Endometrial microvascular endothelial cells (primary cell): ENCODE measurements around the gene PDE4B. TPM values are rescaled to one million over a fixed set of nuclear protein-coding genes. Genes with fewer than 3 reads are reported as not detected.
"Not testable (repeated sequence)": the region's sequence is repeated elsewhere in the genome, so short reads cannot be mapped to it uniquely, and the experiment has no call there.

ENCODE experiments used
- in situ Hi-C: cut with HindIII; loops from 2 replicates; pipeline ENCODE4 v1.10.0; 2017; ENCODE audit warnings: low sequenced_read_pairs, low pct_unique_long_range_greater_than_20kb; ENCODE audit errors: inconsistent ontology term
- total RNA-seq: library from RNA; depleted of rRNA; stranded (reverse); fragments of >200 nt; gene quantifications from one replicate; pipeline ENCODE4 v1.2.3, GENCODE V29; 2015; ENCODE audit errors: inconsistent ontology term

PDE4B gene
- total RNA-seq, 1 donor from 2014 or later = 21.9 TPM

DNA sequence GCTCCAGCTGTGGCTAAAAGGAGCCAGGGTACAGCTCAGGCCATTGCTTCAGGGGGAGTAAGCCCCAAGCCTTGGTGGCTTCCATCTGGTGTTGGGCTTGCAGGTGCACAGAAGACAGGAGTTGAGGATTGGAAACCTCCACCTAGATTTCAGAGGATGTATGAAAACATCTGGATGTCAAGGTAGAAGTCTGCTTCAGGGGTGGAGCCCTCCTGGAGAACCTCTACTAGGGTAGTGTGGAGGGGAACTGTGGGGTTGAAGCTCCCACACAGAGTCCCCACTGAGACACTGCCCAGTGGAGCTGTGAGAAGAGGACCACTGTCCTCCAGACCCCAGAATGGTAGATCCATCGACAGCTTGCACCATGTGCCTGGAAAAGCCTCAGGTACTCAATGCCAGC lies 183.0 kb downstream of the PDE4B start:
- in situ Hi-C loops = no loop called here

DNA sequence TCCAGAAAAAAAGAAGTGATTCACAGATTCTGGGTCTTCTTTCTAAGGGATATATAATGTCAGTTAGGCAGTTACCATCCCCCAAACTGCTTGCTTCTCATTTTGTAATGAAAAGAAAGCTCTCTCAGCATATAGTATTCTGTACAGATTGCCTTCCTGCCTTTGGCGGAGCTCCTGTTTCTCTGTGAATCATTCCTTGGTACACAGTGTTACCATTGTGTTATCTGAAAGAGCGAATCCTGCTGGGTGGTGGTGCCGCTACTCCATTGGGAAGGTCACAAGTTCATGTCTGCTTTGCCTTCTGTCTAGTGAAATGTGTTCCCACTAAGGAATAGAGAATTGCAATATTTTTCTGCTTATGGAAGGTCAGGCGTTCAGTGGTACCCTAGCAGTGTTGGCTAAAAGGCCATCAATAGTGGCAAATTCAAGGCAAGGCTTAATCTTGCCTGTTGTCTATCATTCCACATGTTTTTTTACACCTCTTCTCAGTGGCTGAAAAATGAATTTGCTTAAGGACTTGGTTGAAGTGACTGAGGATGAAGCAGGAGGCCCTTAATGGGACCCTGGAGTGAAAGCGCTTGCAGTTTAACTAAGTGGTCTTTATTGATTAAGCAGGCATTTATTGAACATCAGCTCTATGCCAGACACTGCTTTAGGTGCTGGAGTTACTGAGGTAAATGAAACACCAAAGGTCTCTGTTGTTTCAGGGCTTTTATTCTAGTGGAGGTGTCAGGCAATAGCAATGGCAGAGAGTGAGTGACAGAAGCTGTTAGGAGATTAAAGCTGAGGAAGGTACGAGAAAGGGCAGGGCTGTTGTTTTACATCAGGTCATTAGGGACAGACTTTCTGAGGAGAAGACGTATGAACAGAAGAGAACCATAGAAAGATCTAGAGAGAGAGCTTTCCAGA lies 186.7 kb downstream of the PDE4B start:
- in situ Hi-C loops = no loop called here

DNA sequence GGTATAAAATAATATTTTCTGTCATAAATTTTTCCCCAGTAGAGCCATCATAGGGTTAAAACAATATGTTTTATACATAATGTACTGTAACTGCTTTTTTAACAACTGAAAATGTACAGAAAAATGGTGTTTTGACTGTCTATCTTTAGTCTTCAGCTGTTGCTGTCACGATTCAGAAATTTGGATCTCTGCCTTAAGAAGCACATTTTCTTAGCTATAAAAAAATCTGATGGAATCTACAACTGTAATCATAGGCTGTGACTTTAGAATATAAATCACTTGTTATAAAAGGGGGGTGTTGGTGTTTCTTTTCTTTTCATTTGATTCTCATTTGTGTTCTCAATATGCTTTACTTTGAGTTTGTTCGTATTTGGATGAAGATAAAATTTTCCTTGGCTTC lies 187.5 kb downstream of the PDE4B start:
- in situ Hi-C loops = no loop called here

DNA sequence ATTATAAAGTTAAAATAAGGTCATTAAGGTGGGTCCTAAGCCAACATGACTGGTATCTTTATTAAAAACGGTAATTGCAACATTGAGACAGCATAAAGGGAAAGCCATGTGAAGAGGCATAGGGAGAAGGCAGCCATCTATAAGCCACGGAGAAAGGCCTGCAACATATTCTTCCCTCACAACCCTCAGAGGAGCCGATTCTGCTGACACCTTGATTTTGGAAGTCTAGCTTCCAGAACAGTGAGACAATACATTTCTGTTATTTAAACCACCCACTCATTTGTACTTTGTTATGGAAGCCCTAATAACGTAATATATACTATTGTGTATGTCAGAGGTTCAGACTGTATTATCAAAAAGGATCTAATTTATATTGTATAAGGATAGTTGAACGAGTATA lies 190.8 kb downstream of the PDE4B start:
- in situ Hi-C loops = no loop called here

DNA sequence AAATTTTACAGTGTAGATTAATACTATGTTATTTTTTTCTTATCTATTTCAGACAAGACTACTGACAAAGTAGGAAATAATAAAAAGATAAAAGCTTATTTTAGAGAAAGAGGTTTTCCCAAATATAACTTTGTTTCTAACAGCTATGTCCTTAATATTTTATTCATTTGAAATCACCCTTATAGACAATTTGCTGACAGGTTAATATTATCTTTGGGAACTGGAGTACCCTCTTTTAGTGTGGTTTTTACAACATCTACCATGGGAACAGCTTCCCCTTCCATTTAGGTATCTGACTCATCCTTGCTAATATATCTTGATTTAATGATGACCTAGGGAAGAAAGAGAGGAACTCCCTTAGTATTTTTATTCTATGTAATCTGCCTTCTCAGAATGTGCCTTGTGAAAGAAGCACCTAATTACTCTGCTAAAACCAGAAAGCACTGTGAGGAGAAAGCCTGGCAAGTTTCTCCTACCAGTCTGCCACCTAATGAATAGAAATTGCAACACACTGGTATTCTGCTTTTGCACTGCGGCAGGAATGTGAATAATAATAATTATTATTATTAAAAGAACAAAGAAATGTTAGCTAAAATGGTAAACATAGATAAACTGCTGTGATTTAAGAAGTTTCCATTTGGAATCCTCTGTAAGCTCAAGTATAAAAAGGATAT lies 192.8 kb downstream of the PDE4B start:
- in situ Hi-C loops = no loop called here

DNA sequence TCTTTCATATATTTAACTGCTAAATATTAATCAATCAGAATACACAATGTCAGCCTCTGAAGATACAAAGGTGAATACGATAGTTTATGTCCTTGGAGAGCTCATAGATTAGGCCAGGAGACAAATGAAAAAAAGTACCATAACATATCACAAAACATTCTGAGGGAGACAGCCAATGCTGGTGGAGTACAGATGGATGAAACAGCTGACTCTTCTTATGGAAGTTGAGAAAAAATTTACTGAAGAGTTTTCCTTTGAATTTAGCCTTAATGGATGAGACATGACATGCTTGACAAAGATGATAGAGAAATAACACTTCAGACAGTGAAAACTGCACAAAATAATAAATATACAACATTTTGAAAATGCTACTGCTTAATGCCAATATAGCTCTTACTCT lies 193.5 kb downstream of the PDE4B start:
- in situ Hi-C loops = no loop called here

DNA sequence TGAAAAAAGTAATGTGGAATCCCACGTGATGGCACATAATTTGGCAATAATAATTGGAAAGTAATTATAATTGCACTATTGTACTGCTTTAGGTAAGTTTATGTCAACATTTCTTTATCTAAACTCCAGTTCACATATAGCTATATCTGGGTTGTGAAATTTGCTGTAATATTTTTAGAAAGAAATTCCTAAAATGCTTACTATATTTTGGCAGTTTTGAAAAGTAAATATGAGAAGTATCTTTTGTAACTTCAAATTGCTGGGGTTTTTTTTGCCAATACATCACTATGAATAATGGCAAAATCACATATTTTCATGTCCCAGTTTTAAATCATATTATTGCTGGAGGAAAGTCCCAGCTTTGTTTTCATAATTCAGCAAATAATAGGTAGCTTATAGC lies 197.5 kb downstream of the PDE4B start:
- in situ Hi-C loops = no loop called here

DNA sequence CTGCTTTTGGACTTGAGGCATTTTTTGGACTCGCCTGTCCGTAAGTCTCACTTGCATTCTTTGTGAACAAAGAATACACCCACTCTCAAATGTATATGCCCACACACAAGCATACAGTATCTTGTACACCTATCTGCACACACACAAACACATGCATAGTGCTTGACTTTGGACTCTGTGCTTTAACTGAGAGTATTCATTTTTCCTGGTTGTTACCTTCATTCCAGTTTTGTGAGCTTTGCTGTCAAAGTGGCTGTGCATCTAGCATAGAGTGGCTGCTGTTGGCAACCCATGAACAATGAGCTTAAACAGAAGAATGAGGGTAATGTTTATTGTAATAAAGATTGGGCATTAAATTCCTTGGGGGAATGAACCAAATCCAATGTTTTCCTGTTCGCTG lies 199.0 kb downstream of the PDE4B start:
- in situ Hi-C loops = no loop called here

DNA sequence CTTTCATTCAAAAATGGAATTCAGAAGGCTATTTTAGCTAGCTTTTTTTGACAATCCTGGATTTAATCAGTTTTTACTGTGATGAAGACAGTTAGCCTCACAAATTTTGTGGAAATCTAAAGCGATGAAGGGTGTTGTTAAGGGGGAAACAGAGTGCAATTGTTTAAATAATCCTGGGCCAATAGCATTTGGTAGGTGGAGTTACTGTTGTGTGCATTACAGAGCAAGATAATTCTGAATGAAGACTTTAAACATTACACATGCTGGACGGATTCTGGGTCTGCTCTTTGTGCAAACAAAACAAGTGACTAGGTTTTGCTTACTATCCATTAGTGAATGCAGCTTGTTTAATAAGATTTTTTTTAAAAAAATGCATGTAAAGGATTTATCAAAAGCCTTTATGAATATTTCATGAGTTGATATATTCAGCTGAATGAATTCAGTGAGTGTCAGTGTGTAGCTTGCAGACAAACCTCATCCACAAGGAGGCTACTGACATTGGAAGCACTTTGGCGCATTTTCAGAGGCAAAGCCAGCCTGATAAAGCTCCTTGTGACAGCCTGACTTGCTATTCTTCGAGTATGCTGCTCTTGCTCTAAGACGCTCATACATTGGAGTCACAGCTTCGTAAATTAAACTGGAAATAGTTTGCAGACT lies 199.6 kb downstream of the PDE4B start:
- in situ Hi-C loops = no loop called here

DNA sequence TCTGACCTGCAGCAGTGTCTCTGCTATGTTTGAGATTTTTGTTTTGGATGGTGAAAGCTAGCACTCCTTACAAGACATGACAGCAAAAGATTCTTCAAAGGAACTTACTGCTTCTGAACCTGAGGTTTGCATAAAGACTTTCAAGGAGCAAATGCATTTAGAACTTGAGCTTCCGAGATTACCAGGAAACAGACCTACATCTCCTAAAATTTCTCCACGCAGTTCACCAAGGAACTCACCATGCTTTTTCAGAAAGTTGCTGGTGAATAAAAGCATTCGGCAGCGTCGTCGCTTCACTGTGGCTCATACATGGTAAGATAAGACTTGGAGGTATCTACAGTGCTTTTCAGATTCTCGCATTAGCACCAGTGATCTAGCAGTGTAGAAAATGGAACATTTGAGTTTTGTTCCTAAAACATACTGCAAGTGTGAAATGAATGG lies 200.2 kb downstream of the PDE4B start:
- in situ Hi-C loops = no loop called here

DNA sequence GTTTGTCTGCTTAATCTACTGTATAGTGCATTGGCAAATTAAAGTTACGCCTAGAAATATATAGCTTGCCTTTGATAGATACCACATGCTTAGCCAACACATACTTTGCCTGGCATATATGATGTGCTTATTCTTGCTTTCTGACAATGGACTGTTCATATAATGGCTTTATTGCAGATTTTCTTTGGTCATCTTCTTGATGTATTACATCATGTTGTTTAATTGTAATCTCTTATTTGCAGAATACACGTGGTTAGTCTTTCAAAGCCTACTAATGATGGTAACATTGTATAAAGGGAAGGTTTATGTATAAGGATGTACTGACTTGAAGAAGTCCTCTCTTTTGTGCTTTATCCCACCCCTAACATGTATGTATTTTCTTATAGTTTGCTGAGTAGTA lies 201.5 kb downstream of the PDE4B start:
- in situ Hi-C loops = no loop called here

DNA sequence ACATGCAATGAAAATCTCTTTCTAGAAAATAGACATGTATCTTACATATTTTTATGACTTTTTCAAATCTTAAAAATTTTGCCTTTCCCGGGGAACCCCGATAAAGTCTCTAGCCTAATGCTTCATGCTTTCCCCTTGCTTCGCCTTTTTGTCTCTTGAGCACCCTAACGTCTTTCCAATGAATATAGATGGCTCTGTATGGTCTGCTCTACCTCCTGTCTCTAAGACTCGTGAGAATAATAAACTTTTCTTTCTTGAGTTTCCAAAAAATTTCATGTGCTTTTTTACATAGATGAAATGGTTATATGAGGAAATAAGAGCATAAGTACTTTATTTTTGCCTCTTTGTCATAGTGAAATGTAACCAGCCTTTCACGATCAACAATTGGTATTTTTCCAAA lies 202.6 kb downstream of the PDE4B start:
- in situ Hi-C loops = no loop called here

DNA sequence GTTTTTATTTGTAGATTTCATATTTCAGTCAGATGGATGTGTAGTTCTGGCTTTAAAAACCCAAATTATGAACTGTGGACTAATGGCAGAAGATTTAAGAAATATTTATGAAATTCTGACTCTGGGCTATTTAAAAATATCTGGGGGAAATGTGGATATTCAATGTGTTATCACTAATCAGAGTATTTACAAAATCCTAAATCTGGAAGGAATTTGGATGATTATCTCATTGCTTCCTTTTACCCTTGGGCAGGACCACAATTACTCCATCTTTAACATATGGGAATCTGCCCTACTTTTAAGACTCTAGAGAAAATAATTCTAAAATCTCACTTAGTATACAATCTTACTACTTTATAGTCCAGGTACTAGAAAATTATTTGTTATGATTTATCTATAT lies 203.2 kb downstream of the PDE4B start:
- in situ Hi-C loops = no loop called here

DNA sequence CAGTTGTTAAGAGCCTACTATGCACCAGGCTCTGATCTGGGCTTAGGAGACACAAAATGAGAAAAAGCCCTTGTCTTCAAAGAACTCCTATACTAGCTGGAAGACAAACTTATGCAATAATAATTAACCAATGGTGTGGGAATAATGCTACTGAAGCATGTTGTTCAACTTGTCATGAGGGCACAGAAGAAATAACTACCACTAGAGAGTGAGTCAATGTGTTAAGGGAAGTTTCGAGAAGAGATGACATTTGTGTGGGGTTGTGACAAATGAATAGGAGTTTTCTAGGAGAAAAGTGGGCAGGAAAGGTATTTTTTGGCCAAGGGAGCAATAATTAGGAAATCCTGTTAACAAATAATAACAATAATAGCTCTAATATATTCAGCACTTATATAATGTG lies 205.0 kb downstream of the PDE4B start:
- in situ Hi-C loops = no loop called here

DNA sequence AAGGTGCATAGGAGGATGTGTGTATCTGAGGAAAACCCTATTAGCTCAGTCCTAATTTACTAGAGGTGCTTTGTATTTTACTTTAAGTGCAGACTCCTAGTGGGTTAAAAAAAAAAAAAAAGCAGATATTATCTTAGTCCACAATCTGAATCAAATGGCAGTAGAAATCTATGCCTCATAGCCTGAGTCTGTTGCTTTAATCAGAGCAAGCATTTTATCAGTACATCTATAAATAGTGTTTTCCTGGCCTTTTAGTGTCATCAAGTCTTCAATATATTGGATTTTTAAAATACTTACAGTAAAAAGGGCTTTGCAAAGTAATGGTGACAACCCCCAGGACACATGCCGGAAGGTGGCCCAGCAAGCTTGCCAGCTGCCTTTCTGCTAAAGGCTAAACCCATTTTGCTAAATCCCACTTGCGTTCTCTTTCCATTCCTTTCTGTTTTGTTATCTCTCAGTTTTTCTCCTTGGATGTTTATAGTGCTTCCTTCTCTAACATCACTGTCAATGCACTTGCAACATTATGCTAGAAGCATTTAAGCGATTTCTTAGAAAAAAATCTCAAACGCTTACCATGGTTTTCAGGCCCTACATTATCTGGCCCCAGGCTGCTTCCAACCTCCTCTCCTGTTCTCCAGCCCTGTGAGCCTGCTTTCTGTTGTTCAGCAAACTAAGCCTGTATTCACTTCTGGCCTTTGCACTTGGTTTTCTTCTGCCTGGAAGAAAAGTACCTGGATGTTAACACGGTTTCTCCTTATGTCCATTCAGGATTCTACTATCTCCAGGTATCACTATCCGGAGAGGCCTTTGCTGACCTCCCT lies 206.3 kb downstream of the PDE4B start:
- in situ Hi-C loops = no loop called here

DNA sequence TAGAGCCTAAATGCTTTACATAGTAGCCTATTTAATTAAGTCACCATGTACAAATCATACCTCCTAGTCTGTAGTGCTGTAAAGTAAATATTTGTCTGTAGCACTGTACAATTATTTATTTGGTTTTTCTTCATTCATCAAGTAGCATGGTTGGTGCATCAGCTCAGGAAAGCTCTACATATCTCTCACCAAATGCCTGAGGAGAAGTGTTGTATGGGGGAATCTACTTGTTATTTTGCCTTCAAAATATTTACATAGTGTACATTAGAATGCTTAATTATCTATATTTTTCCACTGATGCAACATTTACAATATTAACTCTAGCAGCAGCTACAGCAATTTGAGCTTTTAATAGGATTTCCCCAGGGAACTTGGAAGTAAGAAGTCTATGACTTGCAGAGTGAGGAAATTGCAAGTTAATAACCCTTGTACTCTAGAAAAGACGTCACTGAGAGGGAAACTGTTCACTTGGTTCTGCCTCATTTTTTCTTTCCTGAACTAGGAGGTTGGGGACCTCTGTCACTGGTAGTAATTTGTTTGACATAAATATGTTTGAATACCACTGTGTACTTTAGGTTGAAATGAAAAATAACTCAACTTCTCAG lies 207.4 kb downstream of the PDE4B start:
- in situ Hi-C loops = no loop called here

DNA sequence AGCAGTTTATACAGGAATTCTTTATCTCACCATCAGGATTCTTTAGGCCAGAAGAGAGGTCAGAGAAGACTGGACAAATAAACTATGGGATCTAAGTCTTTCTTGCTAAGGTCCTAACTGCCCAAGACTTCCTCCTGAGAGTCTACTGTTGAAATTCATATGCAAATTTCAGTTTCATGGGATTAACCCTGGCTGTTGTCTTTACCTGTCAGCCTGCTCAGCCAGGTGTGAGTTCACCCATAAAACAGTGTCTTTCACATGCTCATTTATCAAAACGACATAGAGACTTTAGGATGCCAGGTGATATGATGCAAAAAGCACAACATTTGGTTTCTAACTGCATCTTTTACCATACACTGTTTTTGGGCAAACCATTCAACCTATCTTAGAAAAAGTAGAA lies 211.0 kb downstream of the PDE4B start:
- in situ Hi-C loops = no loop called here

DNA sequence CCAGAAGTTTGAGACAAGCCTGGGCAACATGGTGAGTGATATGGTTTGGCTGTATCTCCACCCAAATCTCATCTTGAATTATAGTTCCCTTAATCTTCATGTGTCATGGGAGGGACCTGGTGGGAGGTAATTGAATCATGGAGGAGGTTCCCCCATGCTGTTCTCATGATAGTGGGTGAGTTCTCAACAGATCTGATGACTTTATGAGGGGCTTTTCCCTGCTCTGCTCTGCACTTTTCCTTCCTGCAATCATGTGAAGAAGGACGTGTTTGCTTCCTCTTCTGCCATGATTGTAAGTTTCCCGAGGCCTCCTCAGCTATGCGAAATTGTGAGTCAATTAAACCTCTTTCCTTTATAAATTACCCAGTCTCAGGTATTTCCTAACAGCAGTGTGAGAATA lies 213.8 kb downstream of the PDE4B start:
- in situ Hi-C loops = not testable (repeated sequence)
